UCSD-AML1 (cell line): Measurements from ENCODE around the gene LRRC37A.
A peak's percentile ranks its signal among the peaks of the same experiment; 100 is the strongest.
"Not testable (repeated sequence)": the region's sequence is repeated elsewhere in the genome, so short reads cannot be mapped to it uniquely, and the experiment has no call there.

Source experiments
- DNase-seq: peaks from one replicate; lab custom pipeline; 2025; ENCODE audit not compliant: unreplicated experiment; lab: John Stamatoyannopoulos, UW

Gene LRRC37A

GRCh38 chr17:46286764-46287221 lies 8.1 kb upstream of the LRRC37A start:
- DNase-seq = not testable (repeated sequence)

- DNase-seq = not testable (repeated sequence)
These were observed 7.3 kb upstream of the LRRC37A start for GRCh38 chr17:46287587-46287986.

DNA sequence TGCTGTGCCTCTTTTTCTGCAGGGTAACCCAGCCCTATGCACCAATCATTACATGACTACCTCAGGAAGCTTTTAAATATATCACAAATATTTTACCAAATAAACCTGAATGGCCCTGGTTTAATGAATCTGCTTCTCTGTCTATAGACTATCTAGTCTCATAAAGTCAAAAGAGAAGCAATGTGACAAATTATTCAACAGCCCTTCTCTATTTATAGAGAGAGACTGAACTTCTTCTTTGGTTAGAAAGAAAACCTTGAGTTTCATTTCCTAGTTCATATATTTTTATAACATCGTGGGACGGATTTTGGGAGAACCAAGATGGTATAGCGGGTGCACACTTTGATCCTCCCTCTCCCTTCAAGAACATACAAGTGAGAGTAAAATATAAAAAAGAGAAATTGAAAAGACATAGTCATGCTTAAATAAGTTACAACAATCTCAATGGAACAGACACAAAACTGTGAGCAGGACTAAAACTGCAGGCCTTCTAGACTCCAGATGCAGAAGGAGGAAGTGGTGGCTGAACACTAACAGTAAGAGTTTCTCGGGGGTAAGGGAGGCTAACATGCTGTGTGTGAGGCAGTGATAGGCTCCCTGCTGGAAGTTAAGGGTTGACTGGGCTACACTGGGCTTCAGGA lies 3.9 kb upstream of the LRRC37A start:
- DNase-seq = peak; percentile 26

DNA sequence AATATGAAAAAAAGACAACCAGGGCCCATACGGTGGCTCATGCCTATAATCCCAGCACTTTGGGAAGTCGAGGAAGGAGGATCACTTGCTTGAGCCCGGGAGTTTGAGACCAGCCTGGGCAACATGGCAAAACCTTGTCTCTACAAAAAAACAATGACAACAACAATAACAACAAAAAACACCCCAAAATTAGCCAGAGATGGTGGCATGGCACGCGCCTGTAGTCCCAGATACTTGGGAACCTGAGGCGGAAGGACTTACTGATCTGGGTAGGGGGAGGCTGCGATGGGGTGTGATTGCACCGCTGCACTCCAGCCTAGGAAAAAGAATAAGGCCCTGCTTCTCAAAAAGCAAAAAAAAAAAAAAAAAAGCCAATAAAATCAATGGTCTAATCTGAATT lies 3.3 kb upstream of the LRRC37A start:
- DNase-seq = not testable (repeated sequence)

GRCh38 chr17:46341220-46341619 lies 46.3 kb downstream of the LRRC37A start:
- not testable (repeated sequence) for DNase-seq

DNA sequence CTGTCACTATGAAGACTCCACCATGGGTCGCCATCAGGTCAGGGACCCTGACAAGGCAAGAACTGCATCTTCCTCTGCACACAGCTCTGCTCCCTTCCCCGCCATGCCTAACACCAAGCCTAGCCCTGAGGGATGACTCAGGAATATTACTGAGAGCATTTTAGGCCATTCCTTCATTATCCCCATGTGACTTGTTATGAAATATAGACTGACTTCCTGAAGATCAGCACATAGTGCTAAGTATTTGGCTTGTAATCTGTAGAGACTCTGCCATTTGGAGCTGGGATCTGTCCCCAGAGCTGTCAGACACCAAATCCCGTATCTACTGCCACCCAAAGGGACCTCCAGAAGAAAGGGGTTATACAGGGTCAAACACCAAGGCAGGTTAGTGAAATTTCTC lies 47.2 kb downstream of the LRRC37A start:
- DNase-seq = not testable (repeated sequence)

DNA sequence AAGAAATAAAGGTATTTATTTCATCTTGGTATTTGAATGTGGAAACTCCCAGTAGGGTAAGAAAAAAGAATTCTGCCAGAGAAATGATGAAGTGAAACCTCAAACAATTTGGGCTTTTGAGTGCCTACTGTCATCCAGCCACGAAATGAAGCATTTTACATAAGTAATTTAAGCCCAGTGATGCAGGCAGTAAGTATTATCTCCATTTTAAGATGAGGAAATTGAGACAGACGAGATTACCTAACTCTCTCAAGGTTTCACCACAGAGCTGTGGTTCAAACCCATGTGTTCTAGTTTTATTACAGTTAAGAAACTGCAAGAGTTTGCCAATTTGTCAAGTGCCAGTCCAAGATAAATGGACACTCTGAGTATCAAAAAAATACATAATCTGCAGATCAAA lies 53.4 kb downstream of the LRRC37A start:
- DNase-seq = not testable (repeated sequence)

DNA sequence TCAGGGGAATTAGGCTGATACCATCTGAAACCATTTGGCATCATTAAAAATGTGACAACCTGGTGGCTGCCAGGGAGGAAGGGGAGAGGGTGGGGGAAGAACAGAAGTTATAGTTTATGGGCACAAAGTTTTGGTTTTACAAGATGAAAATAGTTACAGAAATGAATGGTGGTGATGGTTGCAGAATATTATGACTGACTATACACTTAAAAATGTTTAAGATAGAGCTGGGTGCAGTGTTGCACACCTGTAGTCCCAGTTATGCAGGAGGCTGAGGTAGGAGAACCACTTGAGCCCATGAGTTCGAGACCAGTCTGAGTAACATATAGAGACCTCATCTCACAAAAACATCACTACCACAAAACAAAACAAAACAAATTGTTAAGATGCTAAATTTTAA lies 54.1 kb downstream of the LRRC37A start:
- not testable (repeated sequence) for DNase-seq

GRCh38 chr17:46353856-46354255 lies 58.9 kb downstream of the LRRC37A start:
- not testable (repeated sequence) for DNase-seq

GRCh38 chr17:46361145-46361735 lies 66.3 kb downstream of the LRRC37A start:
- DNase-seq = not testable (repeated sequence)

DNA sequence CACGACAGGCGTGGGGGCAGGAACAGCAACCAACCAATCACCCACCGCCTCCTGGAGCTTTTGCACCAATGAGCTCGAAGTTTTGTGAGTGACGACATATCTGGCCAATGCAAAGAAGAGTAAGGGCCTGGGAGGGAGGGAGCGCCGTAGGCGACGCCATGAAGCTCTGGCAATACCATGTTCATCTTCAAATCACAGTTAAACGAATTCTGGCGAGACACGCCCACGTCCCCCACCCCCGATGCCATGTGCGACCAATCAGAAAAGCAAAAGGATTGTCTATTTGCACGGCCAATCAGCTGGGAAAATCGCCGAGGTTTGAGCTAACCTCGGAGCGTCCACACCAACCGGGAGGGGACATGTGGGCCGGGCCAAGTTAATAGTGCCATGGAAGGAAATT lies 66.8 kb downstream of the LRRC37A start, which contains the start of gene ARL17B:
Gene ARL17B (minus strand): TSS at position 12 of the 400 bp plus-strand sequence. CDS start 3,369 bp downstream, outside the sequence.
- not testable (repeated sequence) for DNase-seq

DNA sequence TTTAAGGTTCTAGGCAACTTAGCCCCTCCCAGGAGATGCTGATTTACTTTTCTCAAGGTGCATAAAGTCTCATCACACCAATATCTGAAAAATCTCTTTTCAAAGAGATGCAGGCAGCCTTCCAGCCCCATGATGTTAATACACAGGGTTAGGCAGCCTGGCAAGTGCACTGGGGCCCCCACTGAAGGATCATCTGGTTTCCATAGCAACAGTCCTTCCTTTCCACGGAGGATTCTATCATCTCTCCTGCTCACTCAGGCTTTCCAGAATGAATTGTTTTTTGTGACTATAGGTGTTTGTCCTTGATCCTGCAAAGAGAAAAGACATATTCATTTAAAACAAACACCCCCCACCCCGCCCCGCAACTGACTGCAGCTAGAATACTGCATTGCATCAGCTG lies 72.6 kb downstream of the LRRC37A start:
- DNase-seq = not testable (repeated sequence)

DNA sequence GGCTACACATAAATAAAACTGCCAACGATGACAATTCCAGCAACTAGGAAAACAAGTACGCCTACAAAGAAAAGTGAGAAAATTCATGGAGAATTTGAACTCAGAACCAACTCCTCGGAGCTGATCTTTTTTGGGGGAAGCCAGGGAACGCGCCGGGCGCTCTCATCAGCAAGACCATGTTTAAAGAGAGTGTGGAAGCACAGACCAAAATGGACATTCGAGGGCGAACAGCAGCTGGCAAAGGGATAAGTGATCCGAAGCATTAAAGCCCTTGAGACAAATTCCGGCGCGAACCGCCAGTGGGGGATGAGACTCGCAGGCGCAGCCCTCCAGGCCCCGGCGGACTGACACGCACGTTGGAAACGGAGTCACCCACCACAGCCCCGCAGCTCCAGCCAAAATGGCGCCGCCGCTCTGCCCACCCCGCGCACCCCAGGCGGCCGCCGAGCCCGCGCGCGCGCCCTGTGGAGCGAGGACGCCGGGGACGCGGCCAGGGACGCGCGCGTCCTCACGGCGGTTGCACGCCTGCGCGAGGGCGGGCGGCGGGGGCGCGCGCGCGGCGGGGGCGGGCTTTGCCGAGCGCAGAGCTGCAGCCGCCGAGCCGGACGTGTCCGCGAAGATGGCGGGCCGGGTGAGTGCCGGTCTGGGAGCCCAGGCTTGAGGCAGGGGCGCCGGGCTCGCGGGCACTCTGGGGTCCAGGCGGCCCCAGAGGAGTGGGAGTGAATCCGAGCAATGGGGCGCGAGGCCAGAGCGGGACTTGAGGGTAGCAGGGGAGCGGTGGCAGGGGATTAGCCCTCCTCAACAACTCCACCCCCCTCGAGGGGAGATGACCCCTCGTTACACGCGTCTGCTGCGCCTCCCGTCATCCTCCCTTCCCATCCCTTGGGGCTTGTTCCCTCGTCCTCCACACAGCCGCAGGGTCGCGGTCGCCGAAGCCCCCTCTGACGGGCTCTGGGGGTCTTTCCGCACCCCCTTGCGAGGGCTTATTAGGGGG lies 77.6 kb downstream of the LRRC37A start:
- not testable (repeated sequence) for DNase-seq

DNA sequence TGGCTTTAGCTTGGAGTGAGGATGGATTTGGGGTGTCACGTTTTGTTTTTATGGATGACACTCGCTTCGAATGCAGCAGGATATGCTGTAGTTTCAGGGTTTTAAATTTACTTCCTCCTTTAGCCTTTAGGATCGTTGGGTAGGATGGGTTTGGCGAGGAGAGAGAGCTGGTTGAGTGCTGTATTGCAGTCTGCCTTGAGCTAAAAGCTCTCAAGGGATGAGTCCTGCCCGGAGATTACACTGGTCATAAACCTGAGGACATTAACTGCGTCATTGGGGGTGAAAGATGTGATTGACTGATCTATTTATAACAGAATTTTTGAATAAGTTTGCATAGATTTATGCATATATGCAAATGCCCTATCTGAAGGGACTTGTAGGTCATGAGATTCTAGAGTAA lies 78.5 kb downstream of the LRRC37A start:
- not testable (repeated sequence) for DNase-seq

- not testable (repeated sequence) for DNase-seq
These were observed 88.2 kb downstream of the LRRC37A start for GRCh38 chr17:46383118-46383517.

GRCh38 chr17:46385491-46385890 lies 90.6 kb downstream of the LRRC37A start:
- DNase-seq = not testable (repeated sequence)
